GM21825 (cell line): ENCODE data around the gene MRPL22.
"Not testable (repeated sequence)": the region's sequence is repeated elsewhere in the genome, so short reads cannot be mapped to it uniquely, and the experiment has no call there.

ENCODE experiments used
- ATAC-seq: cut with Tn5 transposase; IDR thresholded peaks from one replicate; pipeline ENCODE4 v1.9.1; 2021; ENCODE audit warnings: mild to moderate bottlenecking, moderate library complexity; ENCODE audit not compliant: unreplicated experiment

MRPL22 gene

DNA sequence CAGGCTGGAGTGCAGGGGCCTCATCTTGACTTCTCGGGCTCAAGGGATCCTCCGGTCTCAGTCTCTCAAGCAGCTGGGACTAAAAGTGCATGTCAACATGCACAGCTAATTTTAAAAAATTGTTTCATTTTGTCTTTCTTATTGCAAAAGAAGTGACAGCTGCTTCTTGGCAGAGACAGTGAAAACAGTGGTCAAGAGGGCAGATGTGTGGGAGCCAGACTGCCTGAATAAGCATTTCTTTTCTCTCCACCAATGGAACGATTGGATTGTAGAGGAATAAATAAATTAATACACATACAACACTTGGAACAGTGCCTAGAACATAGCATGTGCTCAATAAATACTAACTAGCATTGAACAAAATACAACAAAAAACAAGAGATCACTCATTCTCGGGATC, 45.3 kb downstream of the MRPL22 start:
- no peak for ATAC-seq

DNA sequence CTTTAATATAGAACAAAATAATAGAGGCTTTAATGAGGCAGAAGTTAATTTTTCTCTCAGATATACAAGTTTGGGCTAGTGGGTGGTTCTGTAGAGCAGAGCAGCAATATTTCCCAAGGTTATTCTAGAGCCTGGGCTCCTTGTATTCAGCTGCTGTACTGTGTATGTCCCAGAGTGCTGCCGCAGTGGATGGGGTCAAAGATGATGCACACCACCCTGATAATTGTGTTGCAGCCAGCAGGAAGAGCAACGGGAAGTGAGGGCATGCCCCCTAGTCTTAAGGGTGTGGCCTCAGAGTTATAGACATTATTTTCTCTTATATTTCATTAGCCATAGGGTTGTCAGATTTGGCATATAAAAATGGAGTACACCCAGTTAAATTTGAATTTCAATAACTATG, 48.8 kb downstream of the MRPL22 start:
- ATAC-seq, result no peak

DNA sequence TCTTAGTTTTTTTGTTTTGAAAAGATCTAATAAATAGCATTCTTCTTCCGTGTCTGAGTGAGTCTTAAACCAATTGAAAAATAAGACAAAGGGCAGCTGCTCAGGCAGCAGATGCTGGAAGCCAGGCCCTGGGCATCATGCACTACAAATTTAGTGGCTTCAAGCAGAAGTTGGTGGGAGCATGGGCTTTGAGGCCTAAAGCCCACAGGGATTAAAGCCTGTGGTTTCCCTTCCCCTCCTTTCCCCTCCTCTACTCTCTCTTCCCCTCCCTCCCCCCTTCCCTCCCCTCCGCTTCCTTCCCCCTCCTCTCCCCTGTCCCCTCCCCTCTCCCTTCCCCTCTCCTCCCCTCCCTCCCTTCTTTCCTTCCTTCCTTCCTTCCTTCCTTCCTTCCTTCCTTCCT, 52.6 kb downstream of the MRPL22 start:
- ATAC-seq, result no peak

DNA sequence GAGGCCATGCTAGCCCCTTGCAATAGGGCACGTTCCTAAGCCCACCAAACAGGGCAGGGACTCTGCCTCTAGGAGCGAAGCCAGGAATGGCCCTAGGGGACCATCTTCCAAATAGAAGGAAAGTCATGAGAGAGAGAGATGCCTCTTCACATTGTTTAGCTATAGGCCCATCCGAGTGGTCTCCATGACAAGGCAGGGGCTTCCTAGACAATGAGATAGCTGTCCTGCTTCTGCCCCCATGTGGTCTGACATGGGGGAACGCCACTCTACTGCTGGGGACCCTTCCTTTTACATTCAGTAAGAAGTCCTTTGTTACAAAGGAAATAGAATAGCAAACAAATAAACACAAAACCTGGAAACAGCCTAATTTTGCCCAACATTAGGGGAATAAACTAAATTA, 54.8 kb downstream of the MRPL22 start:
- no peak for ATAC-seq

DNA sequence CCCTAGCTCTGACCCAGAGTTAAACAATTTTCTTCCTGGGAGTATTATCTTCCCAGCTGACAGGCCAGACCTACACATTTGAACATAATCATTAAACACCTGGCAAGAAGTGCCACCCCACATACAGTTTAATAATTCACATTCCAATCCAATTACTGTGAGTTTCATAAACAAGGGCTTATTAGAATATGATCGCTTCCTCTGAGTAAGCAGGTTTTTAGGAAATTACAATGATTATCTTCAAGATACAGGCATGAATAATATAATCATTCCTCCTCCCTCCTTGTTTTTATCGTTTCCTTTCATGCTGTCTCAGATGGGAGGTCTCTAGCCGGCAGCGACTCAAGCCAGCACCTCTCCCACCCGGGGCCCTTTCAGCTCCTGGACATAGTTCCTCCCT, 56.9 kb downstream of the MRPL22 start:
- ATAC-seq, result no peak

DNA sequence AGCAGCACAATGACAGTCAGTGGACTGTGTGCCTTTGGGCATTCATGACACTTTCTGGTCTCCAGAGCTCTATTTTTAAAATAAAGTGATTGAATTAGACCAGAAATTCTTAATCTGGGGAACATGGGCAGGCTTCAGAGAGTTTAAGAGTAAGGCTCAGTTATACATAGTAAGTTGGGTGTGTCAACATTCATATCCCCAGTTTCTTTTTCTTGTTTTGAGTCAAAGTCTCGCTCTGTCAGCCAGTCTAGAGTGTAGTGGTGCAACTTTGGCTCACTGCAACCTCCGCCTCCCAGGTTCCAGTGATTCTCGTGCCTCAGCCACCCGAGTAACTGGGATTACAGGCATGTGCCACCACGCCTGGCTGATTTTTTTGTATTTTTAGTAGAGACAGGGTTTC, 59.0 kb downstream of the MRPL22 start:
- ATAC-seq, result no peak

DNA sequence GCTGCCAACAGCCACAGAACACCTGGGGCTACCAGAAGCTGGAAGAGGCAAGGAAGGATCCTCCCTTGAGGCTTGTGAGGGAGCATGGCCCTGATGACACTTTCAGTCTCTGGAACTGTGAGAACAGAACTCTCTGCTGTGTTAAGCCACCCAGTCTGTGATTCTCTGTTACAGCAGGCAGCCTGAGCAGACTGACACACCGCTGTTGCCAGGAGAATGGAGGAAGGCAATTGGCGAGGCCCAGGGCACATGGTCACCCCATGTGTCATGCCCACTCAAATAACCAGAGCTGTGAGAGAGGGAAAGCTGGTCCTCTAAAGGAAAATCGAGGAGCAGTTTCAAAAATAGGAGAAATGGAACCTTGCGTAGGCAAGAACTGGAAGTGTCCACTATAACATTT, 60.6 kb downstream of the MRPL22 start:
- no peak for ATAC-seq

DNA sequence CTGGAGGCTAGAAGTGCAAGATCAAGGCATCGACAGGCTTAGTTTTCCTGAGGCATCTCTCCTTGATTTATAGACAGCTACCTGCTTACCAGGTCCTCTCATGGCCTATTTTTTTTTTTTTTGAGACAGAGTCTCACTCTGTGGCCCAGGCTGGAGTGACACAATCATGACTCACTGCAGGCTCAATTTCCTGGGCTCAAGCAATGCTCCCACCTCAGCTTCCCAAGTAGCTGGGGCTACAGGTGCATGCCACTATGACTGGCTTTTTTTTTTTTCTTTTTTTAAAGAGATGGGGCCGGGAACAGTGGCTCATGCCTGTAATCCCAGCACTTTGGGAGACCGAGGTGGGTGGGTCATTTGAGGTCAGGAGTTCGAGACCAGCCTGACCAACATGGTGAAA, 61.8 kb downstream of the MRPL22 start:
- not testable (repeated sequence) for ATAC-seq

DNA sequence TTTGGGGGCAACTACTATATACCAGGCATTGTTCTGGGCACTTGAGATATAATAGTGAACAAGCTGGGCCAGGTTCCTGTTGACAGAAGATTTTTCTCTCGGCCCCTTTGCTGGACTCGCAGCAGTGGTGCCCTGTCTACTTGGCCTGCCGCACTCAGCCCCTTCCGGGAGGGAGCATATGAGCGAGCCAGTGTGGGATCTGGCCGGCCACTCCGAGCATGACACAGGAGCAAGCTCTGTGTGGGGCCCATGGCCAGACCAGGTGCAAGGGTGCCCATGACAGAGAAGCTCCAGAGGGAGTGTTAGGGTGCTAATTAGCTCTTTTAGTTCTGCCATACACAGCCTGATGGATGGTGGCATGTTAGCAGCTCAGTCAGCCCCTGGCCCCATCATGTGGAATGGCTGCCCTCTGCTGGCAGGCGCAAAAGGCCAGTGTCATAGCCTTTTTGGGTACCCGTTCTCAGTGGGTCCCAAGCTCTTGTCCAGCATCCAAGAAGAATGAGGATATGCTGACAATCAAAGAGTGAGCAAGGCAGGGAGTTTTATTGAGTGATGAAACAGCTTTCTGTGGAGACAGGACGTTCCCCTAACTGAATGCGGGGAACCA, 63.4 kb downstream of the MRPL22 start:
- no peak for ATAC-seq

DNA sequence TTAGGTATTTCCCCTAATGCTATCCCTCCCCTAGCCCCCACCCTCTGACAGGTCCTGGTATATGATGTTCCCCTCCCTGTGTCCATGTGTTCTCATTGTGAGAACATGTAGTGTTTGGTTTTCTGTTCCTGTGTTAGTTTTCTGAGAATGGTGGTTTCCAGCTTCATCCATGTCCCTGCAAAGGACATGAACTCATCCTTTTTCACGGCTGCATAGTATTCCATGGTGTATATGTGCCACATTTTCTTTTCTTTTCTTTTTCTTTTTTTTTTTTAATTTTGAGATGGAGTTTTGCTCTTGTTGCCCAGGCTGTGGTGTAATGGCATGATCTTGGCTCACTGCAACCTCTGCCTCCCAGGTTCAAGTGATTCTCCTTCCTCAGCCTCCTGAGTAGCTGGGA, 65.4 kb downstream of the MRPL22 start:
- not testable (repeated sequence) for ATAC-seq

DNA sequence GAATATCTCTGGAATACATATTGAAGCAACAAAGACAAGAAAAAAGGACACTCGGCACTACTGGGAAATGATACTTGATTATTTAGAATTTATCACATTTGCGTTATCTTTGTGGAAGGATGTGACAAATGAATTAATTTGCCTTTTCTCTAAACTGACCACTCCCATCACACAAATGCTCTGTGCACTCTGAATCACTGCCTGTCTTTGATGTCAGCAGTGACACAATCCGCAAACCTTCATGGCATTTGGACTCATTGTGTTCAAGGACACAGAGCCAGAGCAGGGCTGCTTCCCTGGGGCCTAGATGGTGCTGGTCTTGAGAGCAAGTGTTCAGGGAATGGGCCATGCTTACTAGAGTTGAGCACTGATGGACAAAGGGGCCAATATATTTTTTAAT, 67.8 kb downstream of the MRPL22 start:
- ATAC-seq, result no peak

DNA sequence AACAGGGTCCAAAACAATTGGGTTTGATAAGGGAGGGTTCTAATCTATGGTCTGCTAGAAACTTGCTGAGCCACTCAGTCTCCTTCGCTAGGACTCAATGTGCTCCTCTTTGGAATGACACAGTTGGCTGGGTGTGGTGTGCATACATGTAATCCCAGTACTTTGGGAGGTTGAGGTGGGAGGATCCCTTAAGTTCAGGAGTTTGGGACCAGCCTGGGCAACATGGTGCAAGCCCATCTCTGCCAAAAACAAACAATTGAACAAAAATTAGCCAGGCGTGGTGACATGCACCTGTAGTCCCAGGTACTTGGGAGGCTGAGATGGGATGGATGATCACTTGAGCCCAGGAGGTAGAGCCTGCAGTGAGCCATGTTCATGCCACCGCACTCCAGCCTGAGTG, 70.0 kb downstream of the MRPL22 start:
- no peak for ATAC-seq

DNA sequence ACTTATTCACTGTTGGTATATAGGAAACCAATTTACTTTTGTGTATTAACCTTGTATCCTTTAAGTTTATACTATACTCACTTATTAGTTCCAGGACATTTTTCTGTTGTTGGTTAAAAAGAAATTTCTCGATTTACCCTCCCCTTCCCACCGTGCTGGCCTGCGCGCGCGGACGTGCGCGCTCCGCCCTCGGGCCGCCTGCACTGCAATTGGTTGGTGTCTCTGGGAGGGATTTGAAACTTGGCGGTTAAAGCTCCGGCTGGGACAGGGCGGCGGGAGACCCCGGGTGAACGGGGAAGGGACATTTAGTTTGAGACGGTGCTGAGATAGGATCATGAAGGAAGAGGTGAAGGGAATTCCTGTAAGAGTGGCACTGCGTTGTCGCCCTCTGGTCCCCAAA, 72.7 kb downstream of the MRPL22 start, which contains the start of gene KIF4B:
Gene KIF4B (plus strand): TSS at position 230 of the 400 bp plus-strand sequence. CDS start 105 bp downstream, at position 335.
- ATAC-seq, result no peak

DNA sequence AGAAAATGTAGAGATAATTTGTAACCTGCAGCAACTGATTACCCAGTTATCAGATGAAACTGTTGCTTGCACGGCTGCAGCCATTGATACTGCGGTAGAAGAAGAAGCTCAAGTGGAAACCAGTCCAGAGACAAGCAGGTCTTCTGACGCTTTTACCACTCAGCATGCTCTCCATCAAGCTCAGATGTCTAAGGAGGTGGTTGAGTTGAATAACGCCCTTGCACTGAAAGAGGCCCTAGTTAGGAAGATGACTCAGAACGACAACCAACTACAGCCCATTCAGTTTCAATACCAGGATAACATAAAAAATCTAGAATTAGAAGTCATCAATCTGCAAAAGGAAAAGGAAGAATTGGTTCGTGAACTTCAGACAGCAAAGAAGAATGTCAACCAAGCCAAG, 74.4 kb downstream of the MRPL22 start:
- ATAC-seq, result no peak

DNA sequence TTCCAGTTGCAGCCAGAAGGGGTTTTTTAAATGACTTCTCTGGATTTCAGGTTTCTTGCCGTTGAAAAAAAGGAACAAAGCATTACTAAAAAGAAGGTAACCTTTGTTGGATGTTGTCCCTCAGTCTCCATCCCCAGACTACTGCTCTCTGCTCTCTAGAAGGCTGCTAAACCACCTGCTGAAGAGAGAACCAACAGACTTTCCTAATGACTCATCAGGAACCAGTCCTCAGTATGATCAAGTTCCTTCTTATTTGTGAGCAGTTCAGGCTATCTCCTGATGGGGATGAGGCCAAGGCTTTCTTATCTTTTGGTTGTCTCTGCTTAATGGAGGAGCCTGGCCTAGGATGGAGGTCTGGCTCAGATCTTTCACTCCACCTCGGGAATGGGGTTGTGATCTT, 76.7 kb downstream of the MRPL22 start:
- ATAC-seq, result peak; percentile 84
